Hematopoietic multipotent progenitor cell (in vitro differentiated cells): ENCODE results near the gene VSIG10L2. TPM values are rescaled to one million over a fixed set of nuclear protein-coding genes. Genes with fewer than 3 reads are reported as not detected.

Experiments
- DNase-seq, 3 donors: peaks; one replicate each; pipeline ENCODE4 v3.0.0-alpha.2; 2011 to 2015; ENCODE audit warnings: low read depth in 2 of 3, low spot score in 2 of 3
- total RNA-seq: library from RNA; depleted of rRNA; stranded (reverse); fragments of >200 nt; gene quantifications from one replicate; pipeline ENCODE4 v1.2.3, GENCODE V29; 2012

VSIG10L2 gene
- total RNA-seq, 1 donor, result not detected

- no peak for DNase-seq
These were observed 53.5 kb downstream of the VSIG10L2 start for GRCh38 chr11:125999234-125999880.

- DNase-seq, result no peak
These were observed 56.3 kb downstream of the VSIG10L2 start for GRCh38 chr11:126002181-126002580.

Other genes with a start within 250 kb of the VSIG10L2 start
- gene PATE1, start 199.8 kb upstream of the VSIG10L2 start, total RNA-seq, result not detected
- not detected for gene PATE2, start 167.2 kb upstream of the VSIG10L2 start, total RNA-seq
- gene PATE3, start 157.9 kb upstream of the VSIG10L2 start, total RNA-seq, result not detected
- gene PATE4, start 112.7 kb upstream of the VSIG10L2 start, total RNA-seq, result not detected
- 1.1 TPM for gene HYLS1, start 58.4 kb upstream of the VSIG10L2 start, total RNA-seq
- gene PUS3, start 42.8 kb upstream of the VSIG10L2 start, total RNA-seq, result 5.1 TPM
- gene DDX25, start 41.5 kb upstream of the VSIG10L2 start, total RNA-seq, result 0.54 TPM
- 0.27 TPM for gene CDON, start 116.8 kb downstream of the VSIG10L2 start, total RNA-seq